IMR-90 (cell line): ENCODE results near the gene MAML2.

Experiments
- CTCF ChIP-seq: conservative IDR thresholded peaks from 2 replicates; pipeline ENCODE4 v1.5.1; 2012; ENCODE audit warnings: mild to moderate bottlenecking, low read depth, low read length, improper control_type of control experiment
- MAZ ChIP-seq: IDR thresholded peaks from 2 replicates; pipeline ENCODE4 v1.6.1; 2012; ENCODE audit warnings: low read depth, mild to moderate bottlenecking, low read length, improper control_type of control experiment, moderate library complexity, borderline replicate concordance
- USF2 ChIP-seq: fragments of 150-350 bp; IDR thresholded peaks from 2 replicates; pipeline ENCODE4 v1.6.1; 2017; ENCODE audit warnings: mild to moderate bottlenecking, antibody characterized with exemption, low read length, low read depth

- TF ChIP-seq MAZ = no peak
- no peak for TF ChIP-seq CTCF
- TF ChIP-seq USF2 = no peak
These were observed 257.6 kb downstream of the MAML2 start for GRCh38 chr11:96085319-96085930.
